Measurements from ENCODE around the gene RBFOX2. TPM values are rescaled to one million over a fixed set of nuclear protein-coding genes. Genes with fewer than 3 reads are reported as not detected.
A peak's percentile ranks its signal among the peaks of the same experiment; 100 is the strongest.

RBFOX2 gene
- total and polyA plus RNA-seq, 2 of the 8 experiments (the other 6 are each of a cell fraction or from before 2014, with no cell fraction given): 121 to 122 TPM

DNA sequence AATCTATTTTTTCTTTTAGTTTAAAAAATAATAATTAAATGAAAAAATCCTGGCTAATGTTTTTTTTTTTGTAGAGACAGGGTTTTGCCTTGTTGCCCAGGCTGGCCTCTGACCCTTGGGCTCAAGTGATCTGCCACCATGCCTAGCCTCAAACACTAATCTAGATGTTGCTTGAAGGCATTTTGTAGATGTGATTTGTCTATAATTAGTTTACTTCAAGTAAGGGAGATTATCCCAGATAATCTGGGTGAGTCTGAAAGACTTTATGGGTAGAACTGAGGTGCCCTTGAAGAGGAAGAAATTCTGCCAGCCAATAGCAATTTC is 38.6 kb upstream of the RBFOX2 start:
- Histone ChIP-seq H3K4me3 (ENCODE audit: extremely low read depth in 1 of 4, insufficient read depth in 2 of 4, low read depth in 3 of 4, low read length in 4 of 4) (no peak overlapping the region), H2AFZ (ENCODE audit: low read length) (0 out of 2 replicates have a peak overlapping the region, but pooled peaks have one; percentile 3), H4K8ac (ENCODE audit: extremely low read depth, insufficient read depth, low read length) (no peak overlapping the region), H2BK120ac (replicated peaks; ENCODE audit: low read depth, low read length) (no peak overlapping the region), H3K56ac (replicated peaks; ENCODE audit: insufficient read length, low read depth, low read length) (no peak overlapping the region), H3K18ac (ENCODE audit: extremely low read depth, low read length) (no peak overlapping the region), H4K5ac (ENCODE audit: insufficient read length, low read depth, low read length) (no peak overlapping the region), H3K9ac (replicated peaks in 1 of 4; ENCODE audit: extremely low read depth in 1 of 4, low read depth in 3 of 4, low read length in 3 of 4) (no peak overlapping the region), H3K27ac (ENCODE audit: low read depth, low read length) (no peak overlapping the region), H3K4ac (replicated peaks; ENCODE audit: insufficient read length, low read depth, low read length) (no peak overlapping the region), H3K79me2 (ENCODE audit: control insufficient read depth in 1 of 2, insufficient read depth in 2 of 2, low read length in 2 of 2) (no peaks in the 10 kb centered on the region), H3K14ac (ENCODE audit: insufficient read length) (no peak overlapping the region), H3K23me2 (ENCODE audit: low read depth, low read length) (no peaks in the 10 kb centered on the region), H2BK20ac (ENCODE audit: low read length) (no peak overlapping the region), H3K4me1 (replicated peaks in 1 of 4; ENCODE audit: control insufficient read depth in 3 of 4, insufficient read depth in 4 of 4, low read length in 3 of 4) (peaks cover 0 to 5% (median 3%) of the 10 kb centered on the region in 4 experiments; a peak in 4 of 7 replicates), H2BK15ac (ENCODE audit: low read length) (no peak overlapping the region), H3K23ac (ENCODE audit: insufficient read length) (no peak overlapping the region), H3K79me1 (ENCODE audit: low read depth, low read length) (no peaks in the 10 kb centered on the region), H2BK5ac (ENCODE audit: low read depth, low read length) (no peak overlapping the region), H3K4me2 (ENCODE audit: insufficient read depth in 1 of 2, low read depth in 2 of 2, low read length in 2 of 2) (no peak overlapping the region), H4K20me1 (replicated peaks in 1 of 2; ENCODE audit: control insufficient read depth in 1 of 2, insufficient read depth in 2 of 2, low read length in 2 of 2) (no peaks in the 10 kb centered on the region), H3K36me3 (ENCODE audit: control insufficient read depth in 2 of 4, insufficient read depth in 4 of 4, low read length in 3 of 4) (no peaks in the 10 kb centered on the region), H2BK12ac (ENCODE audit: low read depth, low read length) (no peak overlapping the region), H4K91ac (replicated peaks; ENCODE audit: insufficient read length, low read length) (no peak overlapping the region), H3K27me3 (replicated peaks in 1 of 4; ENCODE audit: control insufficient read depth in 3 of 4, extremely low read depth in 1 of 4, insufficient read depth in 3 of 4, low read length in 3 of 4) (peaks cover 0 to 4% (median 0%) of the 10 kb centered on the region in 4 experiments; a peak in 1 of 7 replicates), H2AK5ac (ENCODE audit: low read depth, low read length) (no peak overlapping the region), H3K9me3 (ENCODE audit: insufficient read depth in 2 of 2, low read depth in 1 of 2, low read length in 1 of 2) (no peaks in the 10 kb centered on the region)
- TF ChIP-seq TAF7 (optimal IDR thresholded peaks at IDR 0.05; ENCODE audit: borderline replicate concordance, low read depth, low read length) (no peak), ZNF274 (IDR thresholded peaks at IDR 0.05; ENCODE audit: borderline replicate concordance, extremely low read depth, low read length) (no peak), TBP (IDR thresholded peaks at IDR 0.05; ENCODE audit: low read depth, low read length) (no peak), SIX5 (IDR thresholded peaks at IDR 0.05; ENCODE audit: low read depth, low read length) (no peak), POU5F1 (IDR thresholded peaks at IDR 0.05; ENCODE audit: low read depth, low read length) (no peak)
- ChIA-PET POLR2A (ENCODE audit: partially characterized antibody) (no interaction called here), CTCF (ENCODE audit: partially characterized antibody) (interaction anchor here (0.9 to 4.6 kb wide), 15 partner anchors 8 to 436 kb away, joined by 3 to 55 read pairs (median 13); no protein-coding TSS in a partner anchor)
- FAIRE-seq (no peak), DNase-seq (ENCODE audit: low read depth in 1 of 2, low spot score in 2 of 2) (no peak)

Data from H1 (cell line).